ENCODE data around the gene CYP2A7.
"Not testable (repeated sequence)": the region's sequence is repeated elsewhere in the genome, so short reads cannot be mapped to it uniquely, and the experiment has no call there.

DNA sequence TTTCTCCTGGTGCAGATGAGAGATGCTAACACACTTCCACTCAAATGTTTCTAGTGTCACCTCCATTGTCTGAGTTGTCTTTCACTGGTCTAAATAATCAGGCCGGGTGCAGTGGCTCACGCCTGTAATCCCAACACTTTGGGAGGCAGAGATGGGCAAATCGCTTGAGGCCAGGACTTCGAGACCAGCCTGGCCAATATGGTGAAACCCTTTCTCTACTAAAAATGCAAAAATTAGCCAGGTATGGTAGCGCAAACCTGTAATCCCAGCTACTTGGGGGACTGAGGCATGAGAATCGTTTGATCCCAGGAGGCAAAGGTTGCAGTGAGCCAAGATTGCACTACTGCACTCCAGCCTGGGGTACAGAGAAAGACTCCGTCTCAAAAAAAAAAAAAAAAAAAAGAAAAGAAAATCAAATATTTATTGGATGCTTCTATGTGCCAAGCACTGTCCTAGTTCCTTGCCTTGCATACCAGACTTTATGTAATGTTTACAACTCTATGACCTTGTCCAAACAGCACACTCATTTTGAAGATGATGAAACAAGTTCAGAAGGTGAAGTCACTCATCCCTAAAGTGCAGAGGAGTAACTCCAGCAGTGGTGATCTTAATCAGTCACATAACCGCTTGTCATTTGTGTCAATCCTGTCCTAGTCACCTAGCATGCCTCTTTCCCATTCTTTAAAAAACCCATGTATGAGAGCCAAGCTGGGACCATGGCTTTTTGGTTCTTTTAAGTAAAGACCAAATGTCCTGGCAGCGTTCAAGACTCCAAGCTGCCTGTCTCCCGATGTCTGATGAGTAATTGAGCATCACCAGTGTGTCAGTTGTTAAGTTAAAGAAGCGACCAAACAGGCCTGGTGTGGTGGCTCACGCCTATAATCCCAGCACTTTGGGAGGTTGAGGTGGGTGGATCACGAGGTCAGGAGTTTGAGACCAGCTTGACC is 15.1 kb upstream of the CYP2A7 start:
- TF ChIP-seq EZH2 (IDR thresholded peaks at IDR 0.05; ENCODE audit: insufficient read depth, poor library complexity, severe bottlenecking); EZH2phosphoT487 (IDR thresholded peaks at IDR 0.05; ENCODE audit: insufficient read depth, low read depth): not testable (repeated sequence)
